Measurements from ENCODE around the gene SDC1. TPM values are rescaled to one million over a fixed set of nuclear protein-coding genes. Genes with fewer than 3 reads are reported as not detected.
A peak's percentile ranks its signal among the peaks of the same experiment; 100 is the strongest.
"Not testable (repeated sequence)": the region's sequence is repeated elsewhere in the genome, so short reads cannot be mapped to it uniquely, and the experiment has no call there.

The SDC1 gene, protein sequence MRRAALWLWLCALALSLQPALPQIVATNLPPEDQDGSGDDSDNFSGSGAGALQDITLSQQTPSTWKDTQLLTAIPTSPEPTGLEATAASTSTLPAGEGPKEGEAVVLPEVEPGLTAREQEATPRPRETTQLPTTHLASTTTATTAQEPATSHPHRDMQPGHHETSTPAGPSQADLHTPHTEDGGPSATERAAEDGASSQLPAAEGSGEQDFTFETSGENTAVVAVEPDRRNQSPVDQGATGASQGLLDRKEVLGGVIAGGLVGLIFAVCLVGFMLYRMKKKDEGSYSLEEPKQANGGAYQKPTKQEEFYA
- 8.4 TPM for total RNA-seq
- 10 to 100 TPM in 7 of 8 donors, 1 to 10 TPM in 1; 6.3 to 37.9 (median 15.1) TPM for polyA plus RNA-seq (ENCODE audit: insufficient read depth in 1 of 8, insufficient read length in 8 of 8, low replicate concordance in 1 of 8)
- long read RNA-seq, donor 1, result 0 reads
- long read RNA-seq, donor 2, partial matches to known transcripts, result 0 of 2 reads
- long read RNA-seq, donor 2, other reads (novel, unspliced or antisense), result 0 of 2 reads
- long read RNA-seq, donor 3, partial matches to known transcripts, result 0 of 2 reads
- long read RNA-seq, donor 3, other reads (novel, unspliced or antisense), result 0 of 2 reads
- long read RNA-seq, donor 4, result 0 reads
- long read RNA-seq, donor 5, transcript SDC1-201 (5 exons, 3,147 nt), result major isoform, 6 of 72 reads
- long read RNA-seq, donor 5, partial matches to known transcripts, result 66 of 72 reads
- long read RNA-seq, donor 5, other reads (novel, unspliced or antisense), result 0 of 72 reads
- long read RNA-seq, donor 6, partial matches to known transcripts, result 0 of 3 reads
- long read RNA-seq, donor 6, other reads (novel, unspliced or antisense), result 0 of 3 reads
- long read RNA-seq, donor 7, partial matches to known transcripts, result 0 of 4 reads
- long read RNA-seq, donor 7, other reads (novel, unspliced or antisense), result 0 of 4 reads
- long read RNA-seq, donor 8, result 0 reads
- long read RNA-seq, donor 9, partial matches to known transcripts, result 0 of 1 reads
- long read RNA-seq, donor 9, other reads (novel, unspliced or antisense), result 0 of 1 reads
- long read RNA-seq, donor 10, partial matches to known transcripts, result 0 of 2 reads
- long read RNA-seq, donor 10, other reads (novel, unspliced or antisense), result 0 of 2 reads
- long read RNA-seq, donor 11, partial matches to known transcripts, result 0 of 3 reads
- long read RNA-seq, donor 11, other reads (novel, unspliced or antisense), result 0 of 3 reads

DNA sequence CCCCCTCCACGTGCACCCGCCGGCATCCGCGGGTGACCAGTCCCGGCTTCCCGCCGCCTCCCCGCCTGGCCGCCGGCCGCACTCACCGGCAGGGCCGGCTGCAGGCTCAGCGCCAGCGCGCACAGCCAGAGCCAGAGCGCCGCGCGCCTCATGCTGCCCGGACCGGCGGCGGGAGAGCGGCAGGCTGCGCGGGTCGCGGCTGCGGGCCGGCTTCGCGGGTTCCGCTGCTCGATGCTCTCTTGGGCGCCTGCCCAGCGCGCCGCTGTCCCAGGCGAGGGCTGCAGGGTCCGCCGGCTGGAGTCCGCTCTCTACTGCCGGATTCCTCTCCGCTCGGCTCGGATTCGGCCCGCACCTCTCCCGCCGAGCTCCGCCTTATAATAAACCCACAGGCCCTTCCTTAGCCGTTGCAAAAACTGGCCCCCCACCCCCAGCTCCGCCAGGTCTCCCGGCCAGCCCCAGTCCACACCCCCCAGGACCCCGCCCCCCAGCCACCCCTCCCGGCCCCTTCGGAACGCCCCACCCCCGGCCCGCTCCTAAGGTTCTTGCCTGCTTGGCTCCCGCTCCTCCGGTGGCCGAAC lies at the start of gene SDC1:
SDC1 (minus strand) TSS at position 415 of the 578 bp plus-strand sequence; CDS start at position 152, 263 bp downstream.
- peak within 1 kb of the TSS; percentile 61 for H3K4me3 ChIP-seq (ENCODE audit: low read length)
- DNase-seq, result peak; percentile 73
- no peaks in the 10 kb centered on the region for H3K36me3 ChIP-seq (ENCODE audit: control insufficient read depth, insufficient read depth, low read length)
- H3K27ac ChIP-seq (ENCODE audit: low read length), result no peak within 1 kb of the TSS
- no peaks in the 10 kb centered on the region for H3K9me3 ChIP-seq (replicated peaks; ENCODE audit: control insufficient read depth, low read depth, low read length)
- H3K27me3 ChIP-seq (ENCODE audit: control insufficient read depth, insufficient read depth, low read length), result peaks cover 37% of the 10 kb centered on the region
- H3K4me1 ChIP-seq (ENCODE audit: control insufficient read depth, insufficient read depth, low read length), result peaks cover 13% of the 10 kb centered on the region
- 0% methylated on average over 45 of the region's 65 CpGs for WGBS (ENCODE audit: insufficient coverage)

DNA sequence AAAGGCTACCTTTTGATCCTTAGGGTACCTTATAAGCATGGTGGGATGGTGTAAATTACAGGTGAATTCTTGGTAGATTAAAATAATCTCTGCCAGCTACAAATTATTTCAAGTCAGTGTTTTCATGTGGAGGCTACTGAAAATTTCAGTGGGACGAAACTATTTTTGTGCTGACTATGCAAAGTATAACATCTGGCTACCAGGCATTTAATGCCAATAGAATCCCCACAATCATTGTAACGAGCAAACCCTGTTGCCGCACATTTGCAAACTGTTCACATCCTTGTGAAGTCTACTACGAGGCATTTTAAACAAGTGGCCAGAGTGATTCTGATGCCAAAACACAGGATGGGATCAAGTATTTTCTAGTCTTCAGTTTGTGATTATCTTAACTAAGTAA lies 48.1 kb upstream of the SDC1 start:
- H3K9me3 ChIP-seq (replicated peaks; ENCODE audit: control insufficient read depth, low read depth, low read length), result no peaks in the 10 kb centered on the region
- H3K36me3 ChIP-seq (ENCODE audit: control insufficient read depth, insufficient read depth, low read length), result peaks cover 12% of the 10 kb centered on the region
- no CpG with 5 or more reads among the region's 4 CpGs for WGBS (ENCODE audit: insufficient coverage)
- H3K4me1 ChIP-seq (ENCODE audit: control insufficient read depth, insufficient read depth, low read length), result no peaks in the 10 kb centered on the region
- DNase-seq, result no peak
- no peak overlapping the region for H3K27ac ChIP-seq (ENCODE audit: low read length)
- H3K27me3 ChIP-seq (ENCODE audit: control insufficient read depth, insufficient read depth, low read length), result no peaks in the 10 kb centered on the region
- no peak overlapping the region for H3K4me3 ChIP-seq (ENCODE audit: low read length)

DNA sequence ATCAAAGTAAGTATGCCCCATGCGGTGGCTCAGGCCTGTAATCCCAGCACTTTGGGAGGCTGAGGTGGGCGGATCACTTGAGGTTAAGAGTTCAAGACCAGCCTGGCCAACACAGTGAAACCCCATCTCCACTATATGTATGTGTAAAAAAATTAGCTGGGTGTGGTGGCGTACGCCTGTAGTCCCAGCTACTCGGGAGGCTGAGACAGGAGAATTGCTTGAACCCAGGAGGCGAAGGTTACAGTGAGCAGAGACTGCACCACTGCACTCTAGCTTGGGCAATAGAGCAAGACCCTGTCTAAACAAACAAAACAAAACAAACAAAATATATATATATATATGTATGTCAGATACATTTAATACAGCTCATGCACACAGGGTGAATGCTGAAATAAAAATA lies 43.4 kb upstream of the SDC1 start:
- not testable (repeated sequence) for H3K4me3 ChIP-seq (ENCODE audit: low read length); H3K9me3 ChIP-seq (replicated peaks; ENCODE audit: control insufficient read depth, low read depth, low read length); H3K4me1 ChIP-seq (ENCODE audit: control insufficient read depth, insufficient read depth, low read length); H3K27ac ChIP-seq (ENCODE audit: low read length); H3K27me3 ChIP-seq (ENCODE audit: control insufficient read depth, insufficient read depth, low read length); DNase-seq
- no CpG with 5 or more reads among the region's 6 CpGs for WGBS (ENCODE audit: insufficient coverage)
- H3K36me3 ChIP-seq (ENCODE audit: control insufficient read depth, insufficient read depth, low read length), result peaks cover 12% of the 10 kb centered on the region

DNA sequence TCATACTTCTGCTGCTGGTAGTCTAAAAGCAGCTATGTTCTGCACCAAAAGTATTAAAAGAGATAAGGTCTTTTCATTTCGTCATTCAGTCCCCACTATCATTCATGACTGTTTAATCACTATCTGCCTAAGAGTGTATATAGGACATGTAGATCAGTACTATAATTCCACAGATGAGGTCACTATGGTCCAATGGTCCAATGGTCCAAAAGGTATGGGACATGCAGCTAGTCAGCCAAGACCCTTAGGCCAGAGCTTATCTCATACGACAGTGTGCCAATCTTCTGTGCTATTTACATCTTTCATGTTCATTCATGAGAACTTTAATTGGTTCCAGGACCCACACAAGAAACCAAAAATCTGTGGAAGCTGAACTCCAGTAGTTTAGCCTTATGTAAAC lies 42.6 kb upstream of the SDC1 start:
- no peaks in the 10 kb centered on the region for H3K4me1 ChIP-seq (ENCODE audit: control insufficient read depth, insufficient read depth, low read length)
- no peaks in the 10 kb centered on the region for H3K9me3 ChIP-seq (replicated peaks; ENCODE audit: control insufficient read depth, low read depth, low read length)
- H3K4me3 ChIP-seq (ENCODE audit: low read length), result no peak overlapping the region
- no peak overlapping the region for H3K27ac ChIP-seq (ENCODE audit: low read length)
- DNase-seq, result no peak
- no peaks in the 10 kb centered on the region for H3K27me3 ChIP-seq (ENCODE audit: control insufficient read depth, insufficient read depth, low read length)
- WGBS (ENCODE audit: insufficient coverage), result 60% methylated on average over 1 of the region's 2 CpGs
- peaks cover 12% of the 10 kb centered on the region for H3K36me3 ChIP-seq (ENCODE audit: control insufficient read depth, insufficient read depth, low read length)

DNA sequence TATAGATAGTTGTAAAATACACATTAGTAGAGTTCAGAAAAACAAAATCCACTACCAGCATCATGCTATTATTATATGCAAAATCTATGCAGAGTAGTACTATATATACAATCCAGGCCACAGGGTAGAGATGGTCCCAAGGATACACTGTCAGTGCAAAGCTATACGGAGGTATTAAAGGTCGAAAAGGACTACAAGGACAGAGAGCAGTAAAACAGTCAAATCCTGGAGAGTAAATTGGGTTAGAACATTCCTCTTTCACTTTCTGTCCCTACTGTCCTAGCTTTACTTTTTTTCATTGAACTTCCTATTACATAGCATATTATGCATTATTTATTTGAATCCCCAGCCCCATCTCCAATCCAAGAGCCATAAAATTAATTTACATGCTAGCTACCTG lies 39.7 kb upstream of the SDC1 start:
- no peak for DNase-seq
- Histone ChIP-seq H3K4me3 (ENCODE audit: low read length) (no peak overlapping the region), H3K4me1 (ENCODE audit: control insufficient read depth, insufficient read depth, low read length) (no peaks in the 10 kb centered on the region), H3K27me3 (ENCODE audit: control insufficient read depth, insufficient read depth, low read length) (no peaks in the 10 kb centered on the region), H3K36me3 (ENCODE audit: control insufficient read depth, insufficient read depth, low read length) (peaks cover 15% of the 10 kb centered on the region), H3K27ac (ENCODE audit: low read length) (no peak overlapping the region), H3K9me3 (replicated peaks; ENCODE audit: control insufficient read depth, low read depth, low read length) (no peaks in the 10 kb centered on the region)
- no CpG with 5 or more reads among the region's 2 CpGs for WGBS (ENCODE audit: insufficient coverage)

DNA sequence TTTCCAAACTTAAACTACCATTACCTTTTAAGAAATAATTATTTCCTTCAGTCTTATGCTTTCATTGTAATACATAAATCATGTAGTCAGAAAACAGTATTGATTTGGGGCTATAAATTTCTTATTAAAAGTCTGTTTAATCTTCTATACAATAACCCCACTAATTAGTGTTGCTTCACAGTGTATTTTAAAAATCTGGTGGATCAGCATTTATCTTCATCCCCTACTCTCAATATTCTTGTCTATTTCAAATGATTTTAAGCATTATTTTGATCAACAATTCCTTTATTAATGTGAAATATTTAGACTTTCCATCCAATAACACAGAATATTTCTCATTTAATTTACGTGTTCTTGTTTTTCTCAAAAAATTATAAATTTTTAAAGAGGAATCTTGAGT lies 32.5 kb upstream of the SDC1 start:
- no peaks in the 10 kb centered on the region for H3K27me3 ChIP-seq (ENCODE audit: control insufficient read depth, insufficient read depth, low read length)
- no peak overlapping the region for H3K27ac ChIP-seq (ENCODE audit: low read length)
- no peaks in the 10 kb centered on the region for H3K9me3 ChIP-seq (replicated peaks; ENCODE audit: control insufficient read depth, low read depth, low read length)
- H3K36me3 ChIP-seq (ENCODE audit: control insufficient read depth, insufficient read depth, low read length), result peaks cover 34% of the 10 kb centered on the region
- no peak for DNase-seq
- no CpG with 5 or more reads among the region's 1 CpG for WGBS (ENCODE audit: insufficient coverage)
- no peaks in the 10 kb centered on the region for H3K4me1 ChIP-seq (ENCODE audit: control insufficient read depth, insufficient read depth, low read length)
- no peak overlapping the region for H3K4me3 ChIP-seq (ENCODE audit: low read length)

DNA sequence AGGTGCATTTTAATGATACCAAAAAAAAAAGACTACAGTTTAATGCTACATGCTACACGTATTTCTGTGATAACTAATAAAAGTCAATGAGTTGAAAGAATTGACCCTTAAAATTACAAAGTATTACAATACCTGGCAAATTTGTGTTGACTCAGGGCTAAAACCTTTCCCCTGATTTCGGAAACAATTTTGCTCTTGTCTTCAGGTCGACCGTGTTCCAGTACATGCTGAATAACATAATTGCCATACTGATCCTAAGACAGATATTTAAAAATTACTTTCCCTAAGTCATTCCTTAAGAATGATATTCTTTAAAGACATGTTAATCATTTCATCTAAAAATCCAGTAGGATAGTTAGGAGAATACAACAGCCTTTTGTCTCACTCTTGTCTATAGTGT lies 29.8 kb upstream of the SDC1 start:
- no peaks in the 10 kb centered on the region for H3K27me3 ChIP-seq (ENCODE audit: control insufficient read depth, insufficient read depth, low read length)
- H3K36me3 ChIP-seq (ENCODE audit: control insufficient read depth, insufficient read depth, low read length), result peaks cover 36% of the 10 kb centered on the region
- WGBS (ENCODE audit: insufficient coverage), result no CpG with 5 or more reads among the region's 4 CpGs
- no peak overlapping the region for H3K4me3 ChIP-seq (ENCODE audit: low read length)
- H3K9me3 ChIP-seq (replicated peaks; ENCODE audit: control insufficient read depth, low read depth, low read length), result no peaks in the 10 kb centered on the region
- no peak for DNase-seq
- H3K27ac ChIP-seq (ENCODE audit: low read length), result no peak overlapping the region
- H3K4me1 ChIP-seq (ENCODE audit: control insufficient read depth, insufficient read depth, low read length), result no peaks in the 10 kb centered on the region

DNA sequence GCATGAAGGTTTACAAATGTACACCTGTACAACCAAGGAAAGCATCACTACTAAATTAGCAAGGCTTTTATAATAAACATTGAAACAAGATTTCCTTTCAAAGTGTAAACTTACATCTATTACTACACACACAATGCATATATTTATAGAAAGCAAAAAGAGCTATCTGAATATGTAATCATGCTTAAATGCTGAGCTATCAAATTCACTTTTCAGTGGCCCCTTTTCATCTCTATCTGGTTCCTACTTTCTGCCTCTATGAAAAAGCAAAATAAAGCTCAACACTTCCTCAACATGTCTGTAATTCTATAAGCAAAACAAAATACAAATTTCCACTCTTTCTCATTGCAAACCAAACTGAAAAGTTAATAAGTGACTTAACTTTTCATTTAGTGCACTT lies 25.5 kb upstream of the SDC1 start:
- no peak for DNase-seq
- Histone ChIP-seq H3K9me3 (replicated peaks; ENCODE audit: control insufficient read depth, low read depth, low read length) (no peaks in the 10 kb centered on the region), H3K27me3 (ENCODE audit: control insufficient read depth, insufficient read depth, low read length) (no peaks in the 10 kb centered on the region), H3K36me3 (ENCODE audit: control insufficient read depth, insufficient read depth, low read length) (peaks cover 44% of the 10 kb centered on the region), H3K27ac (ENCODE audit: low read length) (no peak overlapping the region), H3K4me1 (ENCODE audit: control insufficient read depth, insufficient read depth, low read length) (no peaks in the 10 kb centered on the region), H3K4me3 (ENCODE audit: low read length) (no peak overlapping the region)

DNA sequence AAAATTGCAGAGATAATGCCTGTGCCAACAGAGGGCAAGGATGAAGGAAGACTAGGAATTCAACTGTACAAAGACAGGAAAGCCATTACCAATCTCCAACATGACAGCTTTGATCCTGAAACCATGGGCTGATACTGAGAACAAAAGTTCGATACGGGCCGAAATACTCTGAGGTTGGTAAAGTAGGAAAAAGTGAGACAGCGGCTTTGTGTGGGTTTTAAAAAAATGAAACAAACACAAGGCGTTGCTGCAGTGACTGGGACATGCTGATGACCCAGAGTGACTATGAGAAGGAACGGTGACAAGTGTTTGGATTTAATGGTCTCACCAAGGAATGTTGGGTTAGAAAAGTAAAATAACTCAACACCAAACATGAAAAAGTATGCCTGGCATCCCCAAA lies 24.2 kb upstream of the SDC1 start:
- Histone ChIP-seq H3K36me3 (ENCODE audit: control insufficient read depth, insufficient read depth, low read length) (peaks cover 38% of the 10 kb centered on the region), H3K27me3 (ENCODE audit: control insufficient read depth, insufficient read depth, low read length) (no peaks in the 10 kb centered on the region), H3K27ac (ENCODE audit: low read length) (no peak overlapping the region), H3K9me3 (replicated peaks; ENCODE audit: control insufficient read depth, low read depth, low read length) (no peaks in the 10 kb centered on the region), H3K4me3 (ENCODE audit: low read length) (no peak overlapping the region), H3K4me1 (ENCODE audit: control insufficient read depth, insufficient read depth, low read length) (no peaks in the 10 kb centered on the region)
- WGBS (ENCODE audit: insufficient coverage), result 88% methylated on average over 5 of the region's 6 CpGs
- no peak for DNase-seq

Measured in muscle of leg (tissue), 16 donors.